ENCODE results near the gene CYP2J2. TPM values are rescaled to one million over a fixed set of nuclear protein-coding genes. Genes with fewer than 3 reads are reported as not detected.

The CYP2J2 gene
- total RNA-seq, 1 donor from 2014 or later: 0.07 TPM

- H3K9me3 Mint-ChIP-seq: no peaks in the 10 kb centered on the region
- H3K4me2 ChIP-seq: no peak overlapping the region
Measured at GRCh38 chr1:59967141-59967697, 40.6 kb upstream of the CYP2J2 start.

GRCh38 chr1:59952065-59952464 lies 25.5 kb upstream of the CYP2J2 start:
- H3K27ac ChIP-seq: no peak overlapping the region
- H3K79me2 ChIP-seq (ENCODE audit: low read depth): no peaks in the 10 kb centered on the region
- Mint-ChIP-seq H3K4me3 (no peak overlapping the region), H3K4me1 (no peaks in the 10 kb centered on the region), H3K9me3 (no peaks in the 10 kb centered on the region), H3K27me3 (ENCODE audit: insufficient read depth, low read depth) (no peaks in the 10 kb centered on the region), H3K27ac (no peak overlapping the region), H3K36me3 (no peaks in the 10 kb centered on the region)
- no peaks in the 10 kb centered on the region for H3K4me1 ChIP-seq
- H3F3A ChIP-seq (ENCODE audit: low read depth): no peaks in the 10 kb centered on the region
- H3K4me2 ChIP-seq: no peak overlapping the region
- DNase-seq (ENCODE audit: low spot score): no peak
- H3K27me3 ChIP-seq: no peaks in the 10 kb centered on the region
- H3K9ac ChIP-seq: no peak overlapping the region
- no peaks in the 10 kb centered on the region for H3K36me3 ChIP-seq
- H3K9me3 ChIP-seq (ENCODE audit: low read depth): no peaks in the 10 kb centered on the region
- no peak overlapping the region for H2AFZ ChIP-seq (replicated peaks)
- H3K4me3 ChIP-seq: no peak overlapping the region
- TF ChIP-seq EZH2 (IDR thresholded peaks at IDR 0.05) (no peak), EZH2phosphoT487 (IDR thresholded peaks at IDR 0.05) (no peak), CTCF (IDR thresholded peaks at IDR 0.05) (no peak)
- no peaks in the 10 kb centered on the region for H4K20me1 ChIP-seq (ENCODE audit: low read depth)

More at GRCh38 chr1:59967141-59967697, 40.6 kb upstream of the CYP2J2 start:
- Mint-ChIP-seq H3K27me3 (ENCODE audit: insufficient read depth, low read depth) (no peaks in the 10 kb centered on the region), H3K36me3 (no peaks in the 10 kb centered on the region), H3K27ac (peak overlapping the region; percentile 7), H3K4me3 (no peak overlapping the region), H3K4me1 (peaks cover 20% of the 10 kb centered on the region)
- Histone ChIP-seq H2AFZ (replicated peaks) (peak overlapping the region; percentile 35), H3K79me2 (ENCODE audit: low read depth) (no peaks in the 10 kb centered on the region), H3K27ac (no peak overlapping the region), H3K27me3 (no peaks in the 10 kb centered on the region), H3K36me3 (no peaks in the 10 kb centered on the region), H3K9me3 (ENCODE audit: low read depth) (no peaks in the 10 kb centered on the region), H3F3A (ENCODE audit: low read depth) (no peaks in the 10 kb centered on the region), H4K20me1 (ENCODE audit: low read depth) (no peaks in the 10 kb centered on the region), H3K9ac (no peak overlapping the region), H3K4me3 (no peak overlapping the region), H3K4me1 (no peaks in the 10 kb centered on the region)
- TF ChIP-seq EZH2 (IDR thresholded peaks at IDR 0.05) (no peak), CTCF (IDR thresholded peaks at IDR 0.05) (no peak)
- DNase-seq (ENCODE audit: low spot score): peak; percentile 27

GRCh38 chr1:59949648-59950047 lies 23.1 kb upstream of the CYP2J2 start:
- Histone ChIP-seq H3K36me3 (no peaks in the 10 kb centered on the region), H3K4me1 (no peaks in the 10 kb centered on the region), H3K27ac (no peak overlapping the region), H3K4me2 (no peak overlapping the region), H3F3A (ENCODE audit: low read depth) (no peaks in the 10 kb centered on the region), H3K79me2 (ENCODE audit: low read depth) (no peaks in the 10 kb centered on the region), H3K9me3 (ENCODE audit: low read depth) (no peaks in the 10 kb centered on the region), H3K9ac (no peak overlapping the region), H3K27me3 (no peaks in the 10 kb centered on the region), H3K4me3 (no peak overlapping the region), H4K20me1 (ENCODE audit: low read depth) (no peaks in the 10 kb centered on the region), H2AFZ (replicated peaks) (no peak overlapping the region)
- no peak overlapping the region for H3K27ac Mint-ChIP-seq
- no peaks in the 10 kb centered on the region for H3K36me3 Mint-ChIP-seq
- no peak for DNase-seq (ENCODE audit: low spot score)
- TF ChIP-seq CTCF (IDR thresholded peaks at IDR 0.05) (no peak), EZH2 (IDR thresholded peaks at IDR 0.05) (no peak), EZH2phosphoT487 (IDR thresholded peaks at IDR 0.05) (no peak)
- H3K27me3 Mint-ChIP-seq (ENCODE audit: insufficient read depth, low read depth): no peaks in the 10 kb centered on the region
- no peak overlapping the region for H3K4me3 Mint-ChIP-seq
- no peaks in the 10 kb centered on the region for H3K9me3 Mint-ChIP-seq
- no peaks in the 10 kb centered on the region for H3K4me1 Mint-ChIP-seq
